Measurements from ENCODE around the gene PCBP3.

The PCBP3 gene

GRCh38 chr21:45905196-45905595 lies 261.7 kb downstream of the PCBP3 start:
- TF ChIP-seq CTCF (IDR thresholded peaks at IDR 0.05; ENCODE audit: extremely low read depth, missing control alignments): no peak
- DNase-seq (ENCODE audit: low spot score): no peak

- no peak for DNase-seq (ENCODE audit: low spot score)
- no peak for TF ChIP-seq CTCF (IDR thresholded peaks at IDR 0.05; ENCODE audit: extremely low read depth, missing control alignments)
Observed at GRCh38 chr21:45906196-45906805, 262.8 kb downstream of the PCBP3 start.

- DNase-seq (ENCODE audit: low spot score): no peak
- no peak for TF ChIP-seq CTCF (IDR thresholded peaks at IDR 0.05; ENCODE audit: extremely low read depth, missing control alignments)
Observed at GRCh38 chr21:45906859-45907258, 263.3 kb downstream of the PCBP3 start.

GRCh38 chr21:45908536-45909237 lies 265.2 kb downstream of the PCBP3 start:
- DNase-seq (ENCODE audit: low spot score): no peak
- TF ChIP-seq CTCF (IDR thresholded peaks at IDR 0.05; ENCODE audit: extremely low read depth, missing control alignments): no peak

- no peak for DNase-seq (ENCODE audit: low spot score)
- no peak for TF ChIP-seq CTCF (IDR thresholded peaks at IDR 0.05; ENCODE audit: extremely low read depth, missing control alignments)
Observed at GRCh38 chr21:45909238-45909988, 265.9 kb downstream of the PCBP3 start.

GRCh38 chr21:45910155-45910547 lies 266.6 kb downstream of the PCBP3 start:
- no peak for DNase-seq (ENCODE audit: low spot score)
- TF ChIP-seq CTCF (IDR thresholded peaks at IDR 0.05; ENCODE audit: extremely low read depth, missing control alignments): no peak
